H1 (cell line): ENCODE results near the gene DMPK. TPM values are rescaled to one million over a fixed set of nuclear protein-coding genes. Genes with fewer than 3 reads are reported as not detected.

Experiments used
- ASH2L ChIP-seq: fragments of 200-600, 300-600 bp; sonication (generic); IDR thresholded peaks from one replicate; pipeline ENCODE4 v1.7.1; 2017; ENCODE audit warnings: low read length
- ATF2 ChIP-seq: IDR thresholded peaks from 2 replicates; pipeline ENCODE4 v1.6.1; 2012; ENCODE audit warnings: low read length, inconsistent platforms
- CEBPB ChIP-seq: IDR thresholded peaks from 2 replicates; pipeline ENCODE4 v1.6.1; 2012; ENCODE audit warnings: low read depth, low read length
- CHD1 ChIP-seq: IDR thresholded peaks from 2 replicates; pipeline ENCODE4 v1.6.1; 2012; ENCODE audit warnings: low read depth, low read length, improper control_type of control experiment
- CREB1 ChIP-seq: IDR thresholded peaks from 2 replicates; pipeline ENCODE4 v1.6.1; 2012; ENCODE audit warnings: inconsistent platforms
- FOSL1 ChIP-seq: IDR thresholded peaks from 2 replicates; pipeline ENCODE4 v1.6.1; 2011; ENCODE audit warnings: mild to moderate bottlenecking, low read depth, low read length, moderate library complexity; ENCODE audit not compliant: insufficient read depth
- GTF2F1 ChIP-seq: IDR thresholded peaks from 2 replicates; pipeline ENCODE4 v1.6.1; 2012; ENCODE audit warnings: low read depth, low read length, improper control_type of control experiment, borderline replicate concordance
- HDAC2 ChIP-seq, 2 experiments: fragments of 300-600 bp in 1 of 2; sonication (generic) in 1 of 2; IDR thresholded peaks; 2 replicates each; pipeline ENCODE4 v1.6.1; 2011 to 2012; ENCODE audit warnings: low read depth in 2 of 2, low read length in 2 of 2, mild to moderate bottlenecking in 2 of 2, moderate library complexity in 2 of 2, borderline replicate concordance in 1 of 2, inconsistent platforms in 1 of 2
- MAFK ChIP-seq: IDR thresholded peaks from 2 replicates; pipeline ENCODE4 v1.6.1; 2012; ENCODE audit warnings: low read depth, mild to moderate bottlenecking, improper control_type of control experiment, low read length
- NANOG ChIP-seq: IDR thresholded peaks from 2 replicates; pipeline ENCODE4 v1.6.1; 2011; ENCODE audit warnings: low read length, low read depth, mild to moderate bottlenecking, inconsistent platforms; ENCODE audit not compliant: insufficient read depth, poor library complexity, severe bottlenecking
- PHF8 ChIP-seq: fragments of 200-600 bp; sonication (generic); conservative IDR thresholded peaks from 2 replicates; pipeline ENCODE4 v1.7.1; 2012; ENCODE audit warnings: low read depth, mild to moderate bottlenecking, inconsistent platforms, low read length, moderate library complexity
- POLR2AphosphoS5 ChIP-seq: IDR thresholded peaks from 2 replicates; pipeline ENCODE4 v1.6.1; 2011; ENCODE audit warnings: low read depth, low read length
- RAD21 ChIP-seq, 2 experiments: IDR thresholded peaks in 1 of 2; conservative IDR thresholded peaks in 1 of 2; 2 replicates each; pipeline ENCODE4 v1.6.1; 2011; ENCODE audit warnings: low read depth in 2 of 2, low read length in 2 of 2, improper control_type of control experiment in 1 of 2, inconsistent platforms in 1 of 2, mild to moderate bottlenecking in 1 of 2, moderate library complexity in 1 of 2
- SAP30 ChIP-seq: fragments of 300-600 bp; sonication (generic); IDR thresholded peaks from 2 replicates; pipeline ENCODE4 v1.7.1; 2012; ENCODE audit warnings: low read length, moderate library complexity, mild to moderate bottlenecking, inconsistent platforms; ENCODE audit not compliant: insufficient read depth, insufficient replicate concordance
- SIN3A ChIP-seq, 2 experiments: IDR thresholded peaks in 1 of 2; conservative IDR thresholded peaks in 1 of 2; 2 replicates each; pipeline ENCODE4 v1.6.1; 2011 to 2012; ENCODE audit warnings: low read length in 2 of 2, improper control_type of control experiment in 1 of 2, low read depth in 1 of 2, mild to moderate bottlenecking in 1 of 2
- SP2 ChIP-seq: IDR thresholded peaks from 2 replicates; pipeline ENCODE4 v1.6.1; 2012; ENCODE audit warnings: mild to moderate bottlenecking, low read length, inconsistent platforms
- TAF1 ChIP-seq: IDR thresholded peaks from 2 replicates; pipeline ENCODE4 v1.6.1; 2011; ENCODE audit warnings: mild to moderate bottlenecking, low read depth, low read length
- TBP ChIP-seq: IDR thresholded peaks from 2 replicates; pipeline ENCODE4 v1.6.1; 2011; ENCODE audit warnings: low read depth, low read length, improper control_type of control experiment
- TCF12 ChIP-seq: IDR thresholded peaks from 2 replicates; pipeline ENCODE4 v1.6.1; 2011; ENCODE audit warnings: low read depth, mild to moderate bottlenecking, low read length
- TEAD4 ChIP-seq: IDR thresholded peaks from 2 replicates; pipeline ENCODE4 v1.6.1; 2012; ENCODE audit warnings: low read depth, low read length, inconsistent platforms, mixed read lengths
- polyA plus RNA-seq, 7 experiments: library from polyadenylated mRNA; depleted of rRNA in 3 of 7; stranded (reverse) in 5 of 7; unstranded in 2 of 7; fragments of >200 nt in 5 of 7; fragments of 200-250 nt in 2 of 7; gene quantifications; 1 replicate in 5 of 7; 2 replicates in 1 of 7; 4 replicates in 1 of 7; pipeline versions ENCODE4 v1.2.1 to v1.2.3, GENCODE V29; 2011 to 2013; ENCODE audit warnings: missing spikeins in 2 of 7, mixed read lengths in 2 of 7
- total RNA-seq: library from RNA; stranded (reverse); fragmentation: NEBNext Ultra II Directional; extraction: Animal tissue kit (Norgen Biotek cat#: 25700); gene quantifications from 2 replicates; pipeline ENCODE4 v1.2.1, GENCODE V29; 2021

Gene DMPK
- total and polyA plus RNA-seq, 2 of the 8 experiments (the other 6 are each of a cell fraction or from before 2014, with no cell fraction given): 13.7 to 27.4 TPM

GRCh38 chr19:45768984-45769782, 13.1 kb downstream of the DMPK start, which contains the start of gene SIX5 (continued):
- TF ChIP-seq HDAC2 (IDR thresholded peaks at IDR 0.05; ENCODE audit: borderline replicate concordance in 1 of 2, low read depth in 2 of 2, low read length in 2 of 2): 0 out of 4 replicates have a peak, but pooled peaks have one; percentile 29 to 60
- TF ChIP-seq CEBPB: 0 out of 2 replicates have a peak, but pooled peaks have one; percentile 1
- TF ChIP-seq TBP: peak; percentile 89
- peak; percentile 71; the same call in 1 of the 2 replicates for TF ChIP-seq ATF2
- TF ChIP-seq MAFK: no peak
- TF ChIP-seq CREB1: peak; percentile 75
- TF ChIP-seq SIN3A (conservative IDR thresholded peaks at IDR 0.05 in 1 of 2, IDR thresholded peaks at IDR 0.05 in 1 of 2; ENCODE audit: low read depth in 1 of 2, low read length in 2 of 2): peak; percentile 78 to 95; a peak in 2 of 4 replicates
- peak; percentile 7 for TF ChIP-seq NANOG
- TF ChIP-seq SP2: no peak
- TF ChIP-seq PHF8: peak; percentile 81
- TF ChIP-seq FOSL1: no peak; the same call in 1 of the 2 replicates
- peak; percentile 96 for TF ChIP-seq TAF1
- no peak for TF ChIP-seq ASH2L
- TF ChIP-seq POLR2AphosphoS5: peak; percentile 97
- TF ChIP-seq SAP30: peak; percentile 84
- TF ChIP-seq RAD21 (IDR thresholded peaks at IDR 0.05 in 1 of 2, conservative IDR thresholded peaks at IDR 0.05 in 1 of 2; ENCODE audit: low read depth in 2 of 2, low read length in 2 of 2): peak in 1 of 2 experiments; percentile 3; a peak in 1 of 4 replicates
- peak; percentile 85; the same call in 1 of the 2 replicates for TF ChIP-seq TCF12
- peak; percentile 43; the same call in 1 of the 2 replicates for TF ChIP-seq CHD1
- TF ChIP-seq GTF2F1: peak; percentile 85; the same call in 1 of the 2 replicates
- peak; percentile 96 for TF ChIP-seq TEAD4
